ENCODE data around the gene LSG1.

Gene LSG1

DNA sequence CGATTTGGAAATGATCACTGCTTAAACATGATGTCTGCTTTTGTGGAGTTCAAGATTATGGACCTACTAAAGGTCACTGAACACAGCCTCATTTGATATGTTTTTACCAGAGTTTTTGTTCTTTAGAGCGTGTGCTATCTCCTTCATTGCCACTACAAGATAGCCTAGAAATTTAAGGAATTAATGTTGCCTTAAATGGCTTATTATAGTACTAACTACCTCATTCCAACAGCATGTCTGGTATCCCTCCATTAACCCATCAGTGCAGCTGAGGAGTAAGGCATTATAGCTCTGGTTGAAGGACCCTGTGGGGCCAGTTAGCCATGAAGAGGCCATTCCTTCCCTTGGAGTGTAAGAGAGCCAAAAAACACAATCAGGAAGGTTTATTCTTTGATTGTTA lies 11.4 kb upstream of the LSG1 start:
- Histone ChIP-seq H3K27me3 (ENCODE audit: insufficient read depth, low read length) (peaks cover 13% of the 10 kb centered on the region; the same call in 1 of the 2 replicates), H3K79me2 (ENCODE audit: insufficient read depth, low read length) (no peaks in the 10 kb centered on the region), H3K4me2 (ENCODE audit: low read length) (no peak overlapping the region), H2AFZ (ENCODE audit: low read length) (no peak overlapping the region), H3K9ac (ENCODE audit: low read length) (no peak overlapping the region), H3K27ac (ENCODE audit: low read depth, low read length, poor library complexity, severe bottlenecking) (no peak overlapping the region), H3K4me3 (ENCODE audit: low read depth, low read length, poor library complexity, severe bottlenecking) (no peak overlapping the region), H3F3A (ENCODE audit: insufficient read depth, low read length) (no peaks in the 10 kb centered on the region), H4K20me1 (ENCODE audit: insufficient read depth, low read length) (no peaks in the 10 kb centered on the region), H3K9me3 (ENCODE audit: low read length) (no peaks in the 10 kb centered on the region), H3K36me3 (ENCODE audit: insufficient read depth, low read length) (no peaks in the 10 kb centered on the region), H3K9me2 (ENCODE audit: low read depth, low read length) (no peaks in the 10 kb centered on the region), H3K4me1 (ENCODE audit: insufficient read depth, low read length, severe bottlenecking) (peaks cover 35% of the 10 kb centered on the region)
- TF ChIP-seq EZH2 (IDR thresholded peaks at IDR 0.05; ENCODE audit: borderline replicate concordance, low read length) (no peak), CTCF (IDR thresholded peaks at IDR 0.05; ENCODE audit: low read length) (no peak)

- no peaks in the 10 kb centered on the region for H4K20me1 ChIP-seq (ENCODE audit: insufficient read depth, low read length)
- no peak overlapping the region for H3K4me2 ChIP-seq (ENCODE audit: low read length)
- no peaks in the 10 kb centered on the region for H3K9me3 ChIP-seq (ENCODE audit: low read length)
- H2AFZ ChIP-seq (ENCODE audit: low read length): no peak overlapping the region
- peaks cover 13% of the 10 kb centered on the region; the same call in 1 of the 2 replicates for H3K27me3 ChIP-seq (ENCODE audit: insufficient read depth, low read length)
- H3K79me2 ChIP-seq (ENCODE audit: insufficient read depth, low read length): no peaks in the 10 kb centered on the region
- TF ChIP-seq EZH2 (IDR thresholded peaks at IDR 0.05; ENCODE audit: borderline replicate concordance, low read length) (no peak), CTCF (IDR thresholded peaks at IDR 0.05; ENCODE audit: low read length) (peak; percentile 98)
- no peaks in the 10 kb centered on the region for H3K9me2 ChIP-seq (ENCODE audit: low read depth, low read length)
- H3K4me1 ChIP-seq (ENCODE audit: insufficient read depth, low read length, severe bottlenecking): peaks cover 29% of the 10 kb centered on the region
- H3K36me3 ChIP-seq (ENCODE audit: insufficient read depth, low read length): no peaks in the 10 kb centered on the region
- H3K9ac ChIP-seq (ENCODE audit: low read length): no peak overlapping the region
- H3K4me3 ChIP-seq (ENCODE audit: low read depth, low read length, poor library complexity, severe bottlenecking): no peak overlapping the region
- no peak overlapping the region for H3K27ac ChIP-seq (ENCODE audit: low read depth, low read length, poor library complexity, severe bottlenecking)
- no peaks in the 10 kb centered on the region for H3F3A ChIP-seq (ENCODE audit: insufficient read depth, low read length)
These were observed 10.8 kb upstream of the LSG1 start for GRCh38 chr3:194682694-194683310.

- no peaks in the 10 kb centered on the region for H3F3A ChIP-seq (ENCODE audit: insufficient read depth, low read length)
- no peaks in the 10 kb centered on the region for H3K36me3 ChIP-seq (ENCODE audit: insufficient read depth, low read length)
- no peak overlapping the region for H3K4me2 ChIP-seq (ENCODE audit: low read length)
- H3K79me2 ChIP-seq (ENCODE audit: insufficient read depth, low read length): no peaks in the 10 kb centered on the region
- no peaks in the 10 kb centered on the region for H4K20me1 ChIP-seq (ENCODE audit: insufficient read depth, low read length)
- H3K27me3 ChIP-seq (ENCODE audit: insufficient read depth, low read length): peaks cover 13% of the 10 kb centered on the region; the same call in 1 of the 2 replicates
- no peak overlapping the region for H3K27ac ChIP-seq (ENCODE audit: low read depth, low read length, poor library complexity, severe bottlenecking)
- TF ChIP-seq EZH2 (IDR thresholded peaks at IDR 0.05; ENCODE audit: borderline replicate concordance, low read length) (no peak), CTCF (IDR thresholded peaks at IDR 0.05; ENCODE audit: low read length) (no peak)
- H2AFZ ChIP-seq (ENCODE audit: low read length): no peak overlapping the region
- no peaks in the 10 kb centered on the region for H3K9me3 ChIP-seq (ENCODE audit: low read length)
- H3K9me2 ChIP-seq (ENCODE audit: low read depth, low read length): no peaks in the 10 kb centered on the region
- H3K9ac ChIP-seq (ENCODE audit: low read length): no peak overlapping the region
- peaks cover 23% of the 10 kb centered on the region for H3K4me1 ChIP-seq (ENCODE audit: insufficient read depth, low read length, severe bottlenecking)
- no peak overlapping the region for H3K4me3 ChIP-seq (ENCODE audit: low read depth, low read length, poor library complexity, severe bottlenecking)
These were observed 10.2 kb upstream of the LSG1 start for GRCh38 chr3:194682189-194682693.

Measured in OCI-LY1 (cell line).